Fibroblast of skin of right biceps (primary cell): ENCODE data around the gene SOX14.

Experiments
- DNase-seq: peaks from one replicate; pipeline ENCODE4 v3.0.0-alpha.2; 2013

SOX14 gene

DNA sequence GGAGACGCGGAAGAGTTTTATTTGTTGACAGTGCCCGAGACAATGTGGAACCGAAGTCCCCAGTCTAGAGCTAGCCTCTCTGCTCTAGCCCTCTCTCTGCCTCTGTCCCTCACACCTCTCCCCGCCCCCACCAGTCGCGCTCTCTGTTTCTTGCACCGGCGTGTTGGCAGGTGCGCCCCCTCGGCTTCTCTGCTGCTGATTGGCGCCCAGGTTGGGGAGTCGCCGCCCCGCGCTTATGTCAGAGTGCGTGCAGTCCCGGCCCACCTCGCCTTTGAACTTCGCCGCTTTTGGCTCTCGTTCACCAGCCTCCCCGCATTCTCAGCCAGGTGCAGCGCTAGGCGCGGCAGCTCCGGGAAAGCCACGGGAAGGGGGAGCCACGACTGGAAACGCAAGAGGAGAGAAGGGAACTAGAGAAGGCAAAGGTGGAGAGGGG lies at the start of gene SOX14:
Gene SOX14 (plus strand): TSS at position 315 of the 433 bp plus-strand sequence. CDS start 470 bp downstream, outside the sequence.
- DNase-seq = no peak

GRCh38 chr3:137714551-137714950 lies 49.6 kb upstream of the SOX14 start:
- no peak for DNase-seq

GRCh38 chr3:137724240-137724639 lies 39.9 kb upstream of the SOX14 start:
- no peak for DNase-seq

- no peak for DNase-seq
Observed at GRCh38 chr3:137737208-137737607, 26.9 kb upstream of the SOX14 start.

GRCh38 chr3:137738710-137739109 lies 25.4 kb upstream of the SOX14 start:
- no peak for DNase-seq

- no peak for DNase-seq
Observed at GRCh38 chr3:137743608-137744007, 20.5 kb upstream of the SOX14 start.

DNA sequence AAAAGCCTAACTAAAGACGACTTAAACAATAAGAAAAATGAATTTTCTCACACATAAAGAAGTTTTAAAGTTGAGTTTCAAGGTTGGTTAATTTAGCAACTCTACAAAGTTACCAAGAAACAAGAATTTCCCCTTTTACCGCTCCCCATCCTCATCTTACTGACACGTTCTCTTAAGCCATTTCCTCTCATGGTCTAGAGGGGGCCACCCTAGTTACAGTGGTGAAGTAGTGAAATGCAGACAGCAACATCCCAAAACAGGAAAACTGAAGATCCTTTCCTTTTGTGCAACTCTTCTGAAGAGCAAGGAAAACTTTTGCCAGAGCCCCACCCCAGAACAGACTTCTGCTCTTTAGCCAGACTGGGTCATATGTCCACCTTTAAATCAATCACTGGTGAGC lies 17.3 kb upstream of the SOX14 start:
- no peak for DNase-seq

- no peak for DNase-seq
Observed at GRCh38 chr3:137759505-137759904, 4.6 kb upstream of the SOX14 start.

GRCh38 chr3:137760341-137761098 lies 3.6 kb upstream of the SOX14 start:
- DNase-seq = no peak

- DNase-seq = no peak
Observed at GRCh38 chr3:137761099-137761562, 3.0 kb upstream of the SOX14 start.

- no peak for DNase-seq
Observed at GRCh38 chr3:137761563-137762503, 2.3 kb upstream of the SOX14 start.

GRCh38 chr3:137762674-137763593 lies 1.2 kb upstream of the SOX14 start:
- no peak for DNase-seq

DNA sequence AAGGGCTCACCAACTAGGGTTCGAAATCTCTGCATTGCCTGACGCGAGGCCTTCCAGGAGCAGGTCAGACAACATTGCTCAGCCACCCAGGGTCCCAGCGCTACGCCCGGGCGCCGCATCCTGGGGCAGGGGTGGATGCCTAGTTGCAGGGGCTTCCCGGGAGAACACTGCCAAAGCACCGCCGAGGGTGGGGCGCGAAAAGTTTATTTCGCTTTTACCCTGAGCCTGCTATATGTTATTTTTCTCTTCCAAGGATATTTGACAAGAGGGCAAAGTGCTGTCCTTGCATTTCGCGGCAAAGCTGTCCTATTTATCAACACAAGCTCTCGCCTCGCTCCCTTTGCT lies 549 bp upstream of the SOX14 start:
- no peak for DNase-seq

DNA sequence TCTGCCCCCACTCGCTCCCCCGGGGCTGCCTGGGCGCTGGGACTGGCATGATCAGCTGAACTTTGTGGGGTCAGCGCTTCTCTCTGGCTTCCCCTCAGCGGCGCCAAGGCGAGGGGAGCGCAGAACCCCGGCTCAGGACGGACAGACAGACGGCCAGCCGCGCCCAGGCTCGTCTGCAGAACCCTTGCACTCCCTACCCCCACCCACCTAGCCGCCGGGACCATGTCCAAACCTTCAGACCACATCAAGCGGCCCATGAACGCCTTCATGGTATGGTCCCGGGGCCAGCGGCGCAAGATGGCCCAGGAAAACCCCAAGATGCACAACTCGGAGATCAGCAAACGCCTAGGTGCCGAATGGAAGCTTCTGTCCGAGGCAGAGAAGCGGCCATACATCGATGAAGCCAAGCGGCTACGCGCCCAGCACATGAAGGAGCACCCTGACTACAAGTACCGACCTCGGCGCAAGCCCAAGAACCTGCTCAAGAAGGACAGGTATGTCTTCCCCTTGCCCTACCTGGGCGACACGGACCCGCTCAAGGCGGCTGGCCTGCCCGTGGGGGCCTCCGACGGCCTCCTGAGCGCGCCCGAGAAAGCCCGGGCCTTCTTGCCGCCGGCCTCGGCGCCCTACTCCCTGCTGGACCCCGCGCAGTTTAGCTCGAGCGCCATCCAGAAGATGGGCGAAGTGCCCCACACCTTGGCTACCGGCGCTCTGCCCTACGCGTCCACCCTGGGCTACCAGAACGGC lies 621 bp downstream of the SOX14 start:
- no peak for DNase-seq

DNA sequence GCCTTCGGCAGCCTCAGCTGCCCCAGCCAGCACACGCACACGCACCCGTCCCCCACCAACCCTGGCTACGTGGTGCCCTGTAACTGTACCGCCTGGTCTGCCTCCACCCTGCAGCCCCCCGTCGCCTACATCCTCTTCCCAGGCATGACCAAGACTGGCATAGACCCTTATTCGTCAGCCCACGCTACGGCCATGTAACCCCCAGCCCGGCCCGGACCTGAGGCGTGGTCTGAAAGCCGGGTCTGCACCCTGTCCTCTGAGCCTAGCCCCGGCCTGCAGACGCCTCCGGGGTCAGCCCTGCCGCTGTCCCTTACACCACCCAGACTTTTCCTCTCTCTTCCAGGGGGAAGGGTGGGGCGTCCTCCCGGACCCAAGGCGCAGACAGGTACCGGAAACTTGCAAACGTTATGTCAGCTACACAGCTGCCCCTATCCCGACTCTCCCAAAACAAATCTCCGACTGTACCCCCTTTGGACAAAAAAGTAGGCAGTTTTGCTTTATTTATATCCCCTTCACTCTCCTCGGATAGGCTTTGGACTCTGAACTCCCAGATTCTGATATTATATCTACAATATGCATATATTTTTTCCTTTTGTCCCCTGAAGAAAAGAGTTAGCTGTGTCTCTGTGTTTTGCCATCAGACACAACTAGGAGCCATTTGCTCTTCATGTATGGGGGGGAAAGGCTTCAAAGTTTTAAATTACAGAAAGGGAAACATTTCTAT lies 1.4 kb downstream of the SOX14 start:
- no peak for DNase-seq

GRCh38 chr3:137766041-137766875 lies 2.1 kb downstream of the SOX14 start:
- no peak for DNase-seq

GRCh38 chr3:137766876-137767537 lies 2.9 kb downstream of the SOX14 start:
- DNase-seq = no peak

- DNase-seq = no peak
Observed at GRCh38 chr3:137767538-137768360, 3.6 kb downstream of the SOX14 start.
